ENCODE data around the gene NDP. TPM values are rescaled to one million over a fixed set of nuclear protein-coding genes. Genes with fewer than 3 reads are reported as not detected.

Gene NDP
- polyA plus RNA-seq, 3 donors, result 2.3 to 3.6 (median 2.9) TPM

Other genes starting within 250 kb of the NDP start
- gene MAOB, start 90.9 kb downstream of the NDP start, polyA plus RNA-seq (ENCODE audit: insufficient read length in 3 of 3), result 10 to 100 TPM; 48.7 to 57.5 (median 54.4) TPM